Measurements from ENCODE around the gene P2RX6. TPM values are rescaled to one million over a fixed set of nuclear protein-coding genes. Genes with fewer than 3 reads are reported as not detected.
"Not testable (repeated sequence)": the region's sequence is repeated elsewhere in the genome, so short reads cannot be mapped to it uniquely, and the experiment has no call there.

P2RX6 gene
- polyA plus RNA-seq, 3 donors = 1.3 to 2.4 (median 1.5) TPM

- no peak for DNase-seq
These were observed 21.4 kb upstream of the P2RX6 start for GRCh38 chr22:20993304-20994127.

- no peak for DNase-seq
These were observed 20.6 kb upstream of the P2RX6 start for GRCh38 chr22:20994128-20994901.

- DNase-seq = no peak
These were observed 20.1 kb upstream of the P2RX6 start for GRCh38 chr22:20994902-20995241.

- no peak for DNase-seq
These were observed 19.5 kb upstream of the P2RX6 start for GRCh38 chr22:20995329-20996030.

GRCh38 chr22:20996031-20996410 lies 18.9 kb upstream of the P2RX6 start:
- no peak for DNase-seq

GRCh38 chr22:20996598-20997535 lies 18.1 kb upstream of the P2RX6 start:
- DNase-seq = no peak

- DNase-seq = no peak
These were observed 17.3 kb upstream of the P2RX6 start for GRCh38 chr22:20997536-20998257.

- DNase-seq = no peak
These were observed 16.3 kb upstream of the P2RX6 start for GRCh38 chr22:20998411-20999336.

GRCh38 chr22:20999350-21000206 lies 15.4 kb upstream of the P2RX6 start:
- DNase-seq = no peak

- no peak for DNase-seq
These were observed 14.6 kb upstream of the P2RX6 start for GRCh38 chr22:21000207-21000986.

- DNase-seq = no peak
These were observed 13.9 kb upstream of the P2RX6 start for GRCh38 chr22:21000987-21001600.

- peak; percentile 96 for DNase-seq
These were observed 13.2 kb upstream of the P2RX6 start, which contains the start of gene THAP7 for GRCh38 chr22:21001601-21002325. THAP7 (minus strand) TSS chr22:21002118; CDS start chr22:21001911, 207 bp downstream.

GRCh38 chr22:21003782-21004181 lies 11.2 kb upstream of the P2RX6 start:
- DNase-seq = no peak

GRCh38 chr22:21009208-21009607 lies 5.8 kb upstream of the P2RX6 start:
- DNase-seq = not testable (repeated sequence)

GRCh38 chr22:21009638-21010425 lies 5.1 kb upstream of the P2RX6 start:
- peak; percentile 84 for DNase-seq
